GM18868 (cell line): ENCODE measurements around the gene ALG14.
A peak's percentile ranks its signal among the peaks of the same experiment; 100 is the strongest.

Source experiments
- ATAC-seq: cut with Tn5 transposase; IDR thresholded peaks from one replicate; pipeline ENCODE4 v1.9.1; 2021; ENCODE audit warnings: mild to moderate bottlenecking, moderate library complexity; ENCODE audit not compliant: unreplicated experiment

ALG14 gene

DNA sequence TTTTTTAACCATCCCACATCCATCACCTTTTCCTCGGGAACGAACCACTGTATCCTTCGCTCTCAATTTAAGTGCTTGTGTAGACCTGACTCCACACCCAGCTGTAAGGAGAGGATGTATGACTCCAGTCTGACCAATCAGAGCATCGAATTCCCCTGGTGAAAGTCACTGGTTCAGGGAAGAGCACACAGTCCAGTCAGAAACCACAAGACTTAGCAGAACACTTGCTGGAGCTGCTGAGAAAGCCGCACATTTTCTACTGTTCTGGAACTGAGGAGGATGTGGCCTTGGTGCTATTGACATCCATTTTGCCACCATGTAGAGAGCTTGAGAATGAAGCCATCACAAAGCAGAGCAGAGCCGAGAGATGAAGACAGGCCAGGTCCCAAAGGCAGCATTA, 86.0 kb downstream of the ALG14 start:
- ATAC-seq: no peak

DNA sequence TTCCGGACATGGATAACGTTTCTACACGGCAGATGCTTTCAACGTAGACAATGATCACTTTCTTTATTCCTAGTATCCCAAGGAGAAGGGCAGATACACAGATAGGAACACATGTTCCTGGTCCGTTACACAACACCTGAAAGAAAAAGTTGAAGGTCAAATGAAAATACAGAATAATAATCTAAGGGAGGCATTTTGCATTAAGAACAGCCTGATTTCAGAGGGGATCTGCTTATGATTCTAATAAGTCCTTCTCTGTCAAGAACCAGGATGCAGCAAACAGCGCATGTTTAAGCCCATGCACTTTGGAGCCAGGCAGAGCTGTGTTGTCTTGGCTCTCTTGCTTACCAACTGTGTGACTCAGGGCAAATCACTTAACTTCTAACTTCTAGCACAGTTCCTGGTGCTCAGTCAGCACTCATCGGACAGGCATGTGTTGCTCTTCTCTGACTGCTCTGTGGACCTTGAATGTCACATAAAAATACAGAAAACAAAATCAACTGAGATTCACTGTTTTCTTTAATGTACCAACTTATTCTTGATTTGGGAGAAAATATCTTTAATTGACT, 89.5 kb downstream of the ALG14 start:
- no peak for ATAC-seq

DNA sequence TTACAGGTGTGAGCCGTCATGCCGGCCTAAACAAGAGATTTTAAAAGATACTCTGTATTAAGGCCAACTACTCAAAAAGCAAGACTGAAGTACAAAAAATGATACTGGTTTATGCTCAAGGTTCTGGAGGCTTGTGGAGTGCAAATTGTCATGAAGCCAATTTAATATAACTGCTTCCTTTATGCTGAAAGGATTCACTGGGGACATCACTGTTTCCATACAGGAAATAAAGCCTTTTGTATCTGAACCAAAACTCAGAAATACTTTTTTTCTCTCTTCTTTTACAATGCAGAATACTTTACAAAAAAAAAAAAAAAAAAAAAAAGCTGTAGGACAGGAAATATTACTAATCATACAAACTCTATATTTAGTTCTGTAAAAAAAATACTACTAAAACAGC, 90.4 kb downstream of the ALG14 start:
- no peak for ATAC-seq

DNA sequence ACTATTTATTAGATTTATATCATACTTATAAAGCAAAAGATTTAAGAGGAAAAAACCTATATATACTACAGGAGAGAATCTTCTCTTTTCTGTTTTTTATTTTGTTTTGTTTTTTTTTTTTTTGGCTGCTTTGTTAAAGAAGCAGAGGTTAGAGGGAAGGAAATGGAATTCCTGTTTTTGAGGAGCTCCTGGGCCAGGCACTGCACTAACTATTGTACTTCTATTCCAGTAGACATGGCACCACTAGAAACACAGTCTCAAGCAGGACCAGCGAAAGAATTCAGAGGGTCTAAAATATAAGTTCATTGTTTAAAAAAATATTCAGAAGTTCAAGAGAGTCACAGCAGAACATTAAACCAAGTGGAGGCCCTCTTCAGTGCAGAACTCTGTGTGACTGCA, 91.2 kb downstream of the ALG14 start:
- ATAC-seq: no peak

DNA sequence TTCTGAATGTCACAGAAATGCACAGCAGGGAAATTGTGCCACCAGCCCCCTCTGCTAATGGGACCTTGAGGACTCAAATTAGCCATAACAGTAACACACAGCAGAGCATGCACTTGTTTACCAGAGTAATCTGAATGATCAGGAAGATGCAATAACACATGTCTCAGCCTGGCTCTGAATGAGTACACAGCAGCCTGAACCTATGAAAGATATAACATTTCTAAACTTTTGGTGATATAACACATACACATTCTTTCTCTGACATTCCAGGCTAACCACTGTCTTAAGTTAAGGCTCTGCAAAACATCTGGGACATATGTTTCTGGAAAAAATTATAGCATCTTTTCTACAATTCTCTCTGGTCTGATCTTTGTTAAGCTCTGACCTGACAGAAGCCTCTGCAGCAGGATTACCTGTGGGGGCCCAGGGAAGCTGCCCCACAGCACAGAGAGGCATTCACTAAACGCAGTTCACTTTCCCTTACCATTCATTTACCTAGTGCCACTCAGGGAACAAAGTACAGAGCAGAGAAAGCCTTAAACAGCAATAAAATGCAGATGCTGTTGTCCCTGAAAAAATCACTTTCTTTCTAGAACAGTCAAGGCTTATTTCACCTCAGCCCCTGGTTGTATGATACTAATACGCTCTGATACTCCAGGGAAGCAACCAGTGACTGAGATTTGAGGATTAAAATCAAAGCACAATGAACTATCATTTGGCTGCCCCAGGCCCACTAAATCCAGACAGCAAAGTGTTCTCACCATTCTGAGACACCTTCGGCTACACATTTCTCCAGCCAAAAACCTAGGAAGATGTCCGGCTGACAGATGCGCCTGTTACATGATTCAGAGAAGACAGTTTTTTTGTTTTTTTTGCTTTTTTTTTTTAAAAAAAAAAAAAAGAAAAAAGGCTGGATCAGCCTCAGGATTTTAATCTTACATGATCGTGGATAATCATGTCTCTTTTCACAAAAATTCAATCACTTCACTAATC, 91.9 kb downstream of the ALG14 start:
- no peak for ATAC-seq

DNA sequence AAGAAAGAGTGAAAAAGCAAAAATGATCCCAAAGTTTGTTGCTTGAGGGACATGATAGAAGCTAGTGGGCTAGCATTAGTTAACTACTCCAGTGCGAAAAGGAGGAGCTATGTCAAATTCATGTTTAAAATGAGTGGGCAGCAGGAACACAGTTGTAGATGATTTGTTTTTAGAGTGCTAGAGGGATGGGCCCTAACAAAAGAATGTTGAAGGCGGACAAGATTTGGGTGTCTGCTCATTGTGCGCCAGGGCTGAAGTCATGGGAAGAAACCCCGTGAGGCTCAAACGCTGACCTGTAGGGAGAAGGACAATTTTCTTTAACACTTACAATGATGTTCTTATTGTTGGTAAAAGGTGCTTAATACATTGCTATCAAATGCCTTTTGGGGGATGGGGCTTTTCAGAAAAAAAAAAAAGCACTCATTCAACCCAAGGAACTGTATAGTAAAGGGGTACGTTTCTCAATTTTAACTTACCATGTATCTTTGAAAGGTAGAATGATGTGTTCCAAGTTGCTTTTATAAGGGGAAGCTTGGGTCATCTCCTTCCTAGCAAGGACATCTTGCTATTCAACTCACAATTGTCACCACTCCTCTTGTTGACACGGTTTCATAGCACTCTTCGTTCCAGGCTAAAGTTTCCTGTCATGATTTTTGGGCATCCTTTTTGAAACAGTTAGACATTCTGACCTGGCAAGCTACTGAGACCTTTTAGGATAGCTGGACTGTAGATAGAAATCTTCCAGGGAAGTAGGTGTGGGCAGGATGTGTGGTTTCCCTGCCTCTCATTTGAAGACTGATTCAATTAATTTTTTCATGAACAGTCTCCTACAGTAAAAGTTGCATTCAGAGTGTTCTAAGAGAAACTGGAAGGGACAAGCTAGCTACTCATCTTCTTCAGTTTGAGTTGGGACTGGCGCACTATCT, 92.8 kb downstream of the ALG14 start:
- ATAC-seq: no peak

DNA sequence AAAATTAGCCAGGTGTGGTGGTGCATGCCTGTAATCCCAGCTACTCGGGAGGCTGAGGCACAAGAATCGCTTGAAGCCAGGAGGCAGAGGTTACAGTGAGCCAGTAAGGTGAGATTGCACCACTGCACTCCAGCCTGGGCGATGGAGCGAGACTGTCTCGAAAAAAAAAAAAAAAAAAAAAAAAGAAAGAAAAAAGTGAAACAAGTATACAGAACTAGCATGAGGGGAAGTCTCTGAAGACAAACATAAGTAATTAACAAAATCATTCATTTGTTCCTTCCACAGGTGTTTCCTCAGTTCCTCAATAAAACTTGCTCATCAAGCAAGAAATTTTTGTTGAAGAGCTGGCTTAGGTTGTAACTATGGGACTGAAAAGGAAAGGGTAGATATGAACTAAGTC, 93.6 kb downstream of the ALG14 start:
- no peak for ATAC-seq

DNA sequence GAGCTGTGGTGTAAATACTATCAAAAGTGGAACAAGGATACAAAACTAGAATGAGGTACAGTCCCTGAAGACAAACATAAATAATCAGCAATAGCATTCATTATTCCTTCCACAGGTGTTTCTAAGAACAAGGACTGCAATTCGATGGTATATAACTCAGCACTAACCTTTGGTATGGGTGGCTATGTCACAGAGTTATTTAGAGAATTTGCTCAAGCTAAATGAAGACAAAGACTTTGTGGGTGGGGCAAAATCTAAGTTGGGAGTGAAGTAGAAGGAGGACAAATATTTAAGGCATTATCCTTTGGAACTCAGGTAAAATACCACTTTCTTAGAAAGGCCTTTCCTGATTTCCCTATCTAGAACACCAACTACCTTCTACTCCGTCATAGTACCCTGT, 94.3 kb downstream of the ALG14 start:
- no peak for ATAC-seq

DNA sequence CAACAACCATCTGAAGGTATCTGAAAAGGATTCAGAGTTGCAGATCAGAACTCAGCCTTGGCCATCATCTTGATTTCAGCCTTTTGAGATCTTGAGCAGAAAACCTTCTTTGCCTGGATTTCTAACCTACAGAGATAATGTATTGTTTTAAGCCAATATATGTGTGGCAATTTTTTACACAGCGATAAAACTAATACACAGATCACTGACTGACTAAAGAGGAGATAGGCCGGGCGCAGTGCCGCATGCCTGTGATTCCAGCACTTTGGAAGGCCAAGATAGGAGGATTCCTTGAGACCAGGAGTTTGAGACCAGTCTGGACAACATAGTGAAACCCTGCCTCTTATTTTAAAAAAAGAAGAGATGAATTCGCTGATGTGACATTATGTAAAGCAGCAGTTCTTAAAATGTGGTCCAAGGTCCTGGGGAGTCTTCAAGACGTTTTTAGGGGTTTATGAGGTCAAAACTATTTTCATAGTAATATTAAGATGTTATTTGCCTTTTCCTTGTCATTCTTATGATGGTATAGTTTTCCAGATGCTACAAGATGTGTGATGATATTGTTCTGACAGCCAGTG, 95.7 kb downstream of the ALG14 start:
- no peak for ATAC-seq

DNA sequence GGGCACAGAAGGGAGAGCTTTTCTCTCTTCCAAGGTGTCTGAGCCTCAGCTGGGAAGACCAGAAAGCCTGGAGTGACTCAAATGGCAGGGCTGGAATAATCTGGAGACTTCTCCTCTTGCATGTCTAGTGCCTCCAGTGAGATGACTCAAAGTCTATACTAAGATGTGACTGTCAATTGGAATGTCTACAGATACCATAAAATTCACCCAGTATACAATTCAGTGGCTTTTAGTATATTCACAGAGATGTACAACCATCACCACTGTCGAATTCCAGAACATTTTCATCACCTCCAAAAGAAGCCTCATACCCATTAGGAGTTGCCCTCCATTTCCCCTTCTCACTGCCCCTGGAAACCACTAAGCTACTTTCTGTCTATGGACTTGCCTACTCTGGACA, 97.9 kb downstream of the ALG14 start:
- ATAC-seq: no peak

DNA sequence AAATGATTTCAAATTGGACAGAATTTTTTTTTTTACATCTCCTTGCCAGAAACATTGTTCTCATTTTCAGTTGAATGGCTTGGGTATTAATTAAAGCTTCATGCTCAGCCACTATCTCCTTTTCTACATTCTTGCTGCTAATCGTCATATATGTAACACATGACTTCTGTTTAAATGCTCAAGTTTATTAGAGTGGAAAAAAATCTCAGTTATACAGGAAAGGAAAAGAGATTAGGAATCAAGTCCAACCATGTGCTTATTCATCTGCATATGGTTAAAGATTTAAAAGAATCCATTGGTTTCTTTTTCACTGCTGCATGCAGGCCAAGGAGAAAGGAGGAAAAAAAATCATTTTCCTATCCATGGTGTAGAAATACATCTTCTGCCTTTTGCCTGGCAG, 98.5 kb downstream of the ALG14 start:
- no peak for ATAC-seq

DNA sequence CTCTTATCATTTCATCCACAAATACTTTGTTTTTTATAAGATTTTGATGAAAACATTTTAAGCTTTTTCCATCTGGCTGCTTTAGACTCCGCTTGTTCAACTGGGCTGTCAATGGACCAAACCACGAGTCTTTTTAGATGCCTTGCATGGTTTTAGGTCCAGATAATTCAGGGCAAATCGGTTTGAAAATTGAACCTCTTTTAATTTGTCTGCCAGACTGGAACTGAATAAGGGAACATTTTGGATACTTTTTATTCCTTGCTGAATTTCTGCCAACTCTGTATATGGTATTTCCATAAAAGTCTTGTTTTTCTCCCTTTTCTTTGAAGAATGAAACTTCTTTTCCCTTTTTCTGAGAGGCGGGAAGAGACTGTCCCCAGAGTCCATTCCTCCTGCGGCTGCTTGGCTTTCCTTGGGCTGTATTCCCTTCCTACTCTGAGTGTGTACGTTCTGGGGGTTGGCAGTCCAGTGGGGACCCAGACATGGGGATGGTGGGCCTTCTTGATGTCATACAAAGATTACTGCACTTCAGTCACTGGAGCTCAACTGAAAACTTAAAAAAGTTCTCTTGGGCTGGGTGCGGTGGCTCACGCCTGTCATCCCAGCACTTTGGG, 99.3 kb downstream of the ALG14 start:
- no peak for ATAC-seq

DNA sequence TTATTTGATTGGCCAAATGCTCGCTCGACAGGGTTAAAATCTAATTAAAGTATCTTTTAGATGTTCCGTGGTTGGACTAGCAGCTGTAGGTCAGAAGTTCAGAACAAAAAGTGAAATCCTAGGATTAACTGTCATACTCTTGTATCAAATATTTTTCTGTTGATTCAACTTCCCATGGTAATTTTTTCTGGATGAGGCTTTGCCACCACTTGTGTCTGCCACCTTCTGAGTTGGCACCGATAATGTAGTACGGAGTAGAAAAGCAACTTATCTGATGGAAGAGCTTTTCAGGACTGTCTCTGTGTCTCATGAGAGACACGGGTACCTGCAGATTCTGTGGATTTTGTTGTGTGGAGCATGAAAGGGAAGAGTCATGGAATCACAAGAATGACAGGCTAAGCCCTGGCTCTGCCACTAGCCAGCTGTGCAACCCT, 101.2 kb downstream of the ALG14 start:
- ATAC-seq: no peak

DNA sequence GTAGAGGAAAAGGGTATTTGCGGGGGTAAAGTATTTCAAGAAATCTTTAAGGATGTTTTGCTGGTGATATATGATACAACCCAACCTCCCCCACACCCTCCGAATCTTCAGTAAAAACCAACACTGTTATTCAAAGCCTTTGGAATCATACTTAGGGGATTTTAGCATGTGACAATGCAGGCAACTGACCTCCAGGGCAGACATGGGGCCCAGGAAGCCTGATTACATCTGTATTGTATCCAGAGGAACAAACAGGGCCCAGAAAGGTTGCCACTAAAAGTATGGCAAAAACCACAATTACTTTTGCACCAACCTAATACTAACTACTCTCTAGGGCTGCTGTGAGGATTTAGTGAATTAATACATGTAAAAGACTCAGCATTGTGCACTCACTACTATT, 102.0 kb downstream of the ALG14 start:
- ATAC-seq: no peak

DNA sequence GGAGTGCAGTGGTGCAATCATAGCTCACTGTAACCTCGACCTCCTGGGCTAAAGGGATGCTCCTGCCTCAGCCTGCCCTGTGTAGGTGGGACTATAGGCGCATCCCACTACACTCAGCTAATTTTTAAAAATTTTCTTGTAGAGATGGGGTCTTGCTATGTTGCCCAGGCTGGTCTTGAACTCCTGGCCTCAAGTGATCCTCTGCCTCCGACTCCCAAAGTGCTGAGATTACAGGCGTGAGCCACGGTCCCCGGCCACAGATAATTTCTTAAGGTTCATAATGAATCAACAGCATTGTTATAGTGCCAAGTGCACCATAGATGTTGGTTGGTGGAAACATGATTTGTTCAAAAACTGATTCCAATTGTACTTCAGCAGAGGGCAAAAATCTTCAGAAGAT, 103.6 kb downstream of the ALG14 start:
- no peak for ATAC-seq

DNA sequence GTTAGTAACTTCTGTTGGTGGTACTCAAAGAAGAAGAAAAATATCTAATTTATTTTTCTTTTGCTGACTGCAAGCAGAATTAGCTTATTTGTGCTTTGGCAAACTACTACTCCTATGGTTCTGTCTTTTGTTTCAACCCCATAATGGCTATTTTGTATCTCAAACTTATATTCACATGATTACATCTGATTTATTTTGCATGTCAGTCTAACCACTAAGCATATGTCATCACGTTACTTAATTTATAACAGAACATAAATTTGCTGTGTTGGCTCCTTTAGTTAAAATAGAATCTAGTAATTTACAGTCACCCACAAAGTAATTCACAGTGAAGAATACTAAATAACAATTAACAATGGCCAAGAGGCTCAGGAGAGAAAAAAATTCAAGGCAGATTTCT, 106.7 kb downstream of the ALG14 start:
- no peak for ATAC-seq

DNA sequence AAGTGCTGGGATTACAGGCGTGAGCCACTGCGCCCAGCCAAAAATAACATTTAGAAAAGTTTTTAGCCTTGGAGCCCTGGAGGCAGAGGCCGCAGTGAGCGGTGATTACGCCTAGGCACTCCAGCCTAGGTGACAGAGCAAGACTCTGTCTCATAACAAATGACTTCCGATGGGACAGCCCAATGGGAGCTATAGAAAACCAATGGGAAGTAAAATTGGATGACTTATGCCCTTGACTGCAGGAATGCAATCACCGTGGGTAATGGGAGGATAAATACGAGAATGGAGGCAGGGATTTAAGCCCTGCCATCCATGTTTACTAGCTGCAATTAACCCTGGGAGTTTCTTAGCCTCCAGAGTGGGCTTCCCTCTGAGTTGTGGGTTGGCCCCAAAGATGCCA, 108.9 kb downstream of the ALG14 start:
- ATAC-seq: no peak

DNA sequence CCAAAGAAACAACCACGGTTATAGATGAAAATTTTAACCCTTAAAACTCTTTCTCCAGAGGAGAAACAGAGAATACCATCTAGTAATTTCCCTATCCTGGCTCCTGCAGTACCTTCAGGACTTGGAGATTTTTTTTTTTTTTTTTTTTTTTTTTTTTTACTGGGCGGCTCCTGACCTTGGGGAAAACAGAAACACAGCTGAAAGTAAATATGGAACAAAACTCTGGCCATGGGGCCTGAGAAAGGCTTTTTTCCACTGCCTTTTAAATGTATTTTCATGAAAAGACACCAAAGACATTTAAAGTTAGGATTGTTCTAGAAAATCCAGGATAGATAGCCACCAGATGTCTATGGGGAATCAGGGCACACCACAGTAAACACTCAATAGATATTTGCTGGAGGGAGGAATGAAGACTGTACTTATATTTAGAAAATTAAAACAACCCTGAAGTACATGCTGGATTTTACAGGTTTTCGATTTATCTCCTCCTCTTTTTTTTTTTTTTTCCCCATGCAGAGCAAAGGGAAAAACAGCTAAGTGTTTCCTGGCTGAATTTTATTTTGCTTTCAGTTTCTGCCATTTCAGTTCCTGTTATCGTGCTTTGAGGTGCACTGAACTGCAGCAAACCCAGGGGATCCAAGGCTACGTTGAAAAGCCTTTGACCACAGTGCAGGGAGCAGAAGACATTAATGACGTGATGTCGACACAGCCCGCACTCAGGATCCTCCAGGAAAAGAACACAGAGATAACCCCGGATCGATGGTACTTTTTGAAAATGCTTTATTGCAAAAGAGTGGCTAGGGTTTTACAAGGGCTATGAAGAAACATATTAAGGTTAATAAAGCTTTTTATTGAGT, 110.1 kb downstream of the ALG14 start:
- peak; percentile 94 for ATAC-seq

DNA sequence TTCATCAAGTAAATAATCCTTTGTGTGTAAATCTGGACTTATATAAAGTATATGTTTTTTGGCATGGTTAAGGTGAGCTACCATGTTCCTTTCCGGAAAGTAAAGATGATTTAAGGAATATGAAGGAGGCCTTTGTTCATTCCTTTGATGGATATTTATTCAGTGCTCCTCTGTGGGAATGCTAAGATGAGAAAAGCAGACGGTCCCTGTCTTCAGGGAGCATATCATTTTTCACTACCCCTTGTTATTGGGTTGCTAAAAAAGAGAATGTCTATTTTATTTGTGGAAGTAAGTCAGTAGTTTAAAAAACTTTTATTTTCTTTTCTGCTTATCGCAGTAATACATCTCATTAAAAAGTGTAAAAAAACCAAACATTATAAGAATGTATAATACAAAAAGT, 110.8 kb downstream of the ALG14 start:
- ATAC-seq: no peak

DNA sequence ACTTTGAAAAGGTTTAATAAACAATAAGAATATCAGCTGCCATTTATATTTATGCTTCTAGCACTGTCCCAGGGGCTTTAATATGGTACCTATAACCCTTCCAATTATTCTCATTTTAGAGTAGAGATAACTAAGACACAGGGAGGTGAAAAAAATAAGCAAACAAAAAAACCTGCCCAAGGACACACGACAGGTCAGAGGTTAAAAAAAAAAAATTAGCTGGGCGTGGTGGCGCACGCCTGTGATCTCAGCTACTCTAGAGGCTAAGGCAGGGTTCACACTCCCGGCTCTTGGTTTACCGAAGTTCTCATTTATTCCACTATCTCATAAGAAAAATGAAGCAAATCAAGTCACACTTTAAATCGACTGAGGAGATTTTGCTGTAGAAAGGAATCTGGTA, 111.2 kb downstream of the ALG14 start:
- ATAC-seq: no peak
